ENCODE results near the gene MGMT.

DNA sequence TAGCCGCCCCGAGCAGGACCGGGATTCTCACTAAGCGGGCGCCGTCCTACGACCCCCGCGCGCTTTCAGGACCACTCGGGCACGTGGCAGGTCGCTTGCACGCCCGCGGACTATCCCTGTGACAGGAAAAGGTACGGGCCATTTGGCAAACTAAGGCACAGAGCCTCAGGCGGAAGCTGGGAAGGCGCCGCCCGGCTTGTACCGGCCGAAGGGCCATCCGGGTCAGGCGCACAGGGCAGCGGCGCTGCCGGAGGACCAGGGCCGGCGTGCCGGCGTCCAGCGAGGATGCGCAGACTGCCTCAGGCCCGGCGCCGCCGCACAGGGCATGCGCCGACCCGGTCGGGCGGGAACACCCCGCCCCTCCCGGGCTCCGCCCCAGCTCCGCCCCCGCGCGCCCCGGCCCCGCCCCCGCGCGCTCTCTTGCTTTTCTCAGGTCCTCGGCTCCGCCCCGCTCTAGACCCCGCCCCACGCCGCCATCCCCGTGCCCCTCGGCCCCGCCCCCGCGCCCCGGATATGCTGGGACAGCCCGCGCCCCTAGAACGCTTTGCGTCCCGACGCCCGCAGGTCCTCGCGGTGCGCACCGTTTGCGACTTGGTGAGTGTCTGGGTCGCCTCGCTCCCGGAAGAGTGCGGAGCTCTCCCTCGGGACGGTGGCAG, at the start of gene MGMT:
- TF ChIP-seq EZH2 (IDR thresholded peaks at IDR 0.05; ENCODE audit: low read depth) (no peak), CTCF (conservative IDR thresholded peaks at IDR 0.05) (no peak)

All from PC-9 (cell line).